Measurements from ENCODE around the gene PAPPA. TPM values are rescaled to one million over a fixed set of nuclear protein-coding genes. Genes with fewer than 3 reads are reported as not detected.

The PAPPA gene
- total RNA-seq, 2 experiments from 2014 or later = not detected

GRCh38 chr9:116368680-116369079, 215.1 kb downstream of the PAPPA start:
- POLR2A ChIA-PET = interaction anchor here (1.0 kb wide), 1 partner anchor 51 kb away, joined by 3 read pairs; no protein-coding TSS in a partner anchor
- DNase-seq (ENCODE audit: low spot score) = no peak
- intact Hi-C loops (cut with micrococcal nuclease; ENCODE audit: unreplicated experiment) = no loop called here
- Histone ChIP-seq H4K20me1 (ENCODE audit: insufficient read depth, low read length) (no peaks in the 10 kb centered on the region), H3K4me1 (ENCODE audit: insufficient read depth, low read length, poor library complexity, severe bottlenecking) (no peaks in the 10 kb centered on the region), H3K4me3 (ENCODE audit: low read depth, low read length, poor library complexity, severe bottlenecking) (no peak overlapping the region), H3K9me2 (ENCODE audit: insufficient read depth, low read length) (no peaks in the 10 kb centered on the region), H3K27ac (ENCODE audit: low read depth, low read length, poor library complexity, severe bottlenecking) (no peak overlapping the region), H2AFZ (ENCODE audit: low read length) (no peak overlapping the region), H3K9me3 (ENCODE audit: low read length) (no peaks in the 10 kb centered on the region), H3K79me2 (ENCODE audit: insufficient read depth, low read depth, low read length) (no peaks in the 10 kb centered on the region), H3K4me2 (ENCODE audit: low read length) (no peak overlapping the region), H3K36me3 (ENCODE audit: insufficient read depth, low read length) (no peaks in the 10 kb centered on the region)
- BruUV-seq (replicated peaks) = no TSS peak
- TF ChIP-seq CTCF (conservative IDR thresholded peaks at IDR 0.05; ENCODE audit: low read length) = no peak
- TF ChIP-seq EZH2phosphoT487 (IDR thresholded peaks at IDR 0.05; ENCODE audit: borderline replicate concordance, low read depth, low read length) = no peak
- CTCF ChIA-PET (ENCODE audit: unreplicated experiment) = no interaction called here

- ChIA-PET CTCF (ENCODE audit: unreplicated experiment) (no interaction called here), POLR2A (interaction anchor here (1.0 kb wide), 1 partner anchor 52 kb away, joined by 3 read pairs; no protein-coding TSS in a partner anchor)
- TF ChIP-seq EZH2phosphoT487 (IDR thresholded peaks at IDR 0.05; ENCODE audit: borderline replicate concordance, low read depth, low read length) = no peak
- no peak for TF ChIP-seq CTCF (conservative IDR thresholded peaks at IDR 0.05; ENCODE audit: low read length)
- Histone ChIP-seq H3K79me2 (ENCODE audit: insufficient read depth, low read depth, low read length) (no peaks in the 10 kb centered on the region), H3K4me1 (ENCODE audit: insufficient read depth, low read length, poor library complexity, severe bottlenecking) (no peaks in the 10 kb centered on the region), H3K4me3 (ENCODE audit: low read depth, low read length, poor library complexity, severe bottlenecking) (no peak overlapping the region), H3K9me3 (ENCODE audit: low read length) (no peaks in the 10 kb centered on the region), H3K27ac (ENCODE audit: low read depth, low read length, poor library complexity, severe bottlenecking) (no peak overlapping the region), H3K9me2 (ENCODE audit: insufficient read depth, low read length) (no peaks in the 10 kb centered on the region), H4K20me1 (ENCODE audit: insufficient read depth, low read length) (no peaks in the 10 kb centered on the region), H2AFZ (ENCODE audit: low read length) (no peak overlapping the region), H3K4me2 (ENCODE audit: low read length) (no peak overlapping the region), H3K36me3 (ENCODE audit: insufficient read depth, low read length) (no peaks in the 10 kb centered on the region)
- DNase-seq (ENCODE audit: low spot score) = no peak
- no TSS peak for BruUV-seq (replicated peaks)
- intact Hi-C loops (cut with micrococcal nuclease; ENCODE audit: unreplicated experiment) = no loop called here
Measured at GRCh38 chr9:116369706-116370105, 216.1 kb downstream of the PAPPA start.

GRCh38 chr9:116370556-116370955, 217.0 kb downstream of the PAPPA start:
- H3K4me2 ChIP-seq (ENCODE audit: low read length) = no peak overlapping the region
- ChIA-PET POLR2A (no interaction called here), CTCF (ENCODE audit: unreplicated experiment) (no interaction called here)
- H3K9me3 ChIP-seq (ENCODE audit: low read length) = no peaks in the 10 kb centered on the region
- H3K4me1 ChIP-seq (ENCODE audit: insufficient read depth, low read length, poor library complexity, severe bottlenecking) = no peaks in the 10 kb centered on the region
- no peaks in the 10 kb centered on the region for H3K36me3 ChIP-seq (ENCODE audit: insufficient read depth, low read length)
- no peaks in the 10 kb centered on the region for H3K79me2 ChIP-seq (ENCODE audit: insufficient read depth, low read depth, low read length)
- H3K9me2 ChIP-seq (ENCODE audit: insufficient read depth, low read length) = no peaks in the 10 kb centered on the region
- no peaks in the 10 kb centered on the region for H4K20me1 ChIP-seq (ENCODE audit: insufficient read depth, low read length)
- no peak overlapping the region for H3K4me3 ChIP-seq (ENCODE audit: low read depth, low read length, poor library complexity, severe bottlenecking)
- no TSS peak for BruUV-seq (replicated peaks)
- no peak overlapping the region for H2AFZ ChIP-seq (ENCODE audit: low read length)
- H3K27ac ChIP-seq (ENCODE audit: low read depth, low read length, poor library complexity, severe bottlenecking) = no peak overlapping the region
- TF ChIP-seq CTCF (conservative IDR thresholded peaks at IDR 0.05; ENCODE audit: low read length) (no peak), EZH2phosphoT487 (IDR thresholded peaks at IDR 0.05; ENCODE audit: borderline replicate concordance, low read depth, low read length) (no peak)
- no peak for DNase-seq (ENCODE audit: low spot score)
- intact Hi-C loops (cut with micrococcal nuclease; ENCODE audit: unreplicated experiment) = no loop called here
